COLO668 (cell line): ENCODE results near the gene ZNF839.
"Not testable (repeated sequence)": the region's sequence is repeated elsewhere in the genome, so short reads cannot be mapped to it uniquely, and the experiment has no call there.

Experiments used
- DNase-seq: peaks from one replicate; lab custom pipeline; 2025; ENCODE audit not compliant: unreplicated experiment; lab: John Stamatoyannopoulos, UW

ZNF839 gene

DNA sequence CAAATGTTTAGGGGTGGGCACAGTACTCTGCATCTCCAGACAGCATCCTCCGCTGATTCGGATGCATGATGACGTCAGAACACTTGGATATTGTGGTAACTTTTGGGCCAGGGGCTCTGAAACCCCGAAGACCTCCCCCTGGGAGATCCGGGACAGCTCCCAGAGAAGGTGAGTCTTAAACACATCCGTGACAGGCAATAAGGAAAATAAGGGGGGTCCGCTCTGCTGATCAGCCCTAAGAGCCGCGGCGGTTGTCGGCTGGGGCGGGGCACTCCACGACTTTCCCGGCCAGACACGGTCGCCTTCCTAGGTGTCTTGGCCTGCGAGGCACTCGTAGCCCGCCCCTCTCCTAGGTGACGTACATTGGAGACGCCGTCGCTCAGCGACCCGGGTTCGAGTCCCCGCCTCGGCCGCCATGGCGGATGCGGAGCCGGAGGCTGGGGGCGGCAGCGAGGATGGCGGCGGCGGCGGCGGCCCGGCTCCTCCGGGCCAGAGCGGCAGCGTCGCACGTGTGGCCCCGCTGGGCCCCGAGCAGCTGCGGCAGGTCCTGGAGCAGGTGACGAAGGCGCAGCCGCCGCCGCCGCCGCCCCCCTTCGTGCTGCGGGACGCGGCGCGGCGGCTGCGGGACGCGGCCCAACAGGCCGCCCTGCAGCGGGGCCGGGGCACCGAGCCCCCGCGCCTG, at the start of gene ZNF839:
Gene ZNF839 (plus strand): TSS at position 396 of the 682 bp plus-strand sequence. CDS start 20 bp downstream, at position 416.
- DNase-seq: peak; percentile 92

DNA sequence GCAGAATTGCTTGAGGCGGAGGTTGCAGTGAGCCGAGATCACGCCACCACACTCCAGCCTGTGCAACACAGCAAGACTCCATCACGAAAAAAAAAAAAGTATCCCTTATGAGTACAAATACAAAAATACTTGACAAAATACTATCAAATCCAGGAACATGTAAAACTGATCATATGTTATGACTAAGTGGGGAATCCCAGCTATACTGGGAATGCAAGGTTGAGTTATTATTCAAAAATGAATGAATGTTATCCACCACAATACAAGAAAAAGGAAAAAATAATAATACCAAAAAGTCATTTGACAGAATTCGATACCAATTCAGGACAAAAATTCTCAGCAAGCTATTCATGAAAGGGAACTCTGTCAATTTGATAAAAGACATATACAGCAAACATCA, 47.2 kb upstream of the ZNF839 start:
- DNase-seq: no peak

DNA sequence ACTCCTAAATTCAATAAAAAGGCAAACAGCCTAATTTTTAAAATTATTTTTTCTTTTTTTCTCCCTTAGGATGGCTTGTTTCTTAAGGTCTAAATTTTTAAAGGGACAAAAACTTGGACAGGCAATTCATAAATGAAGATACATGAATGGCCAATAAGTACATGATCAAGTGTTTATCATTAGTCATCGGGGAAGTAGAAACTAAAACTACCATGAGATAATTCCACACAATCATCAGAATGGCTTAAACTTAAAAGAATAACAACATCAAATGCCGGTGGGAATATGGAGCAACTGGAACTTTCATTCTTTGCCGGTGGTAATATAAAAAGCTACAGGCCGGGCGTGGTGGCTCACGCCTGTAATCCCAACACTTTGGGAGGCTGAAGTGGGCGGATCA, 43.7 kb upstream of the ZNF839 start:
- no peak for DNase-seq

DNA sequence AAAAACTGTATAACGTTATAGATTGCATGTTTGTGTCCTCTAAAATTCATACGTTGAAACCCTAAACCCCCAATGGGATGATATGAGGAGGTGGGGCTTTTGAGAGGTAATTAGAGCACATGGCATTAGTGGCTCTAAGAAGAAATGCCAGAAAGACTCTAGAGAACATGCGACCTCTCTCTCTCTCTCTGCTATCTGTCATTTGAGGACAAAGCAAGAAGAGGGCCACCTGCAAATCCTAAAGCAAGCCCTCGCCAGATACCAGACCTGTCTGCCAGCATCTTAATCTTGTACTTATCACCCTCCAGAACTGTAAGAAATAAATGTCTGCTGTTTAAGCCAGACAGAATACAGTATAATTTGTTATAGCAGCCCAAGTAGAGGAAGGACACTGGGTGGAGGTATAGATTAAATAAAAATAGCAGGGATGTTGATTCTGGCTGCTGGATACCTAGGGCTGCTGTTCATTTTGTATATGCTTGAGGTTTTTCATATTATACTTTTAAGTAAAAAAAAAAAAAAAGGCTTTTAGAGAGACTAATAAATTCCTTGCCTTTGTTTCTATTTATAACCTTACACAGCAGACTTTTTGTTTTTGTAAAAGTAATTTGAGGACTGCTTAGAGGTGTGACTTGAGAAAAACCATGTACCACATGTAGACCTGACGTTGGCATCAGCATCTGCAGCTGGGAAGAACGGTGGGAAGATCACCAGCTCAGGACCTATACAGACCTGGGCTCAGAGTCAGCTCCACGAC, 41.5 kb upstream of the ZNF839 start:
- no peak for DNase-seq

DNA sequence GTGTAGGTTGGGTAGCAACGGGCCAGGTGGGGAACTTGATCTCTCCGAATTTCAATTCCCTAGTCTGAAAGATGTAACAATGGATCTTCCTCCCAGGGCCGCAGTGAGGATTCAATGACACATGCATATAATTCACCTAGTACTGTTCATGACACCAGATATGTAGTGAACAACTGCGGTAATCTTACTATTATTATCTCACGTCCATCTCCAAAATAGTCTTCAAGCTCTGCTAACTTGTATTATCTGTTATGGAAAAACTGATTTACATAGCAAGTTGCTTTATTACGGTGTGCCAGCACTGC, 41.0 kb upstream of the ZNF839 start:
- no peak for DNase-seq

DNA sequence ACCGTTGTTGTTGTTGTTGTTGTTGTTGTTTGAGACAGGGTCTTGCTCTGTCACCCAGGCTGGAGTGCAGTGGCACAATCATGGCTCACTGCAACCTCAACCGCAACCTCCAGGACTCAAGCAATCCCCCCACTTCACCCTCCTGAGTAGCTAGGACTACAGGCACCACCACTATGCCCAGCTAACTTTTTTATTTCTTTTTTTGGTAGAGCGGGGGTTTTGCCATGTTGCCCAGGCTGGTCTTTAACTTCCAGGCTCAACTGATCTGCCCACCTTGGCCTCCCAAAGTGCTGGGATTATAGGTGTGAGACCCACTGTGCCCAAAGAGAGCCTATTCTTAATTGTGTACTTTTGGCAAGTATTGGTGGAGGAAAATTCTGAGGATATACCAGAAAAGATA, 40.3 kb upstream of the ZNF839 start:
- DNase-seq: no peak

DNA sequence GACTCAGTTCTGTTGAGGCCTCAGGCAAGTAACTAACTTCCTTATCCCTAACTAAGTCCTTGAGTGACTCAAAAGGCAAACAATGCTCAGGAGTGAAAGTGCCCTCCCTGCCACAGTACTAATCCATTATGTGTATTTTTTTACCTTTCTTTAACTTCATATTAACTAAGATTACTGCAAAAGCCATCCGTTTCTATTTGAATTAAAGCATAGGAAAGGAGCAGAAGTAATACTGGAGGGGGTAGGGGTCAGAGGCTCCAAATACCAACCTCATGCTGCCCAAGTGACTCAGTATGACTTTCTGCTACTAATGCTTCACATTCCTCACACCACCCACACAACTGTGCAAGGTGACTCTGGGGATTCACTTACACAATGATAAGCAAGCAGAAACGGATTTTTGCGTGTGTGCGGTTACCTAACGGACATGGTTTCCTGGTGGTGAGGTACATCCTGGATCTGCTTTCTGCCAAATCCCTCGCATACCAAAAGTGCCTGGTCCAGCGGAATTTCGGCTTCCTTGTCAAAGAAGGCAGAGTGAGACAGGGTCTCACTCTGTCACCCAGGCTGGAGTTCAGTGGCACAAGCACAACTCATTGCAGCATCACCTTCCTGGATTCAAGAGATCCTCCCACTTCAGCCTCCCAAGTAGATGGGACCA, 39.7 kb upstream of the ZNF839 start:
- DNase-seq: no peak

DNA sequence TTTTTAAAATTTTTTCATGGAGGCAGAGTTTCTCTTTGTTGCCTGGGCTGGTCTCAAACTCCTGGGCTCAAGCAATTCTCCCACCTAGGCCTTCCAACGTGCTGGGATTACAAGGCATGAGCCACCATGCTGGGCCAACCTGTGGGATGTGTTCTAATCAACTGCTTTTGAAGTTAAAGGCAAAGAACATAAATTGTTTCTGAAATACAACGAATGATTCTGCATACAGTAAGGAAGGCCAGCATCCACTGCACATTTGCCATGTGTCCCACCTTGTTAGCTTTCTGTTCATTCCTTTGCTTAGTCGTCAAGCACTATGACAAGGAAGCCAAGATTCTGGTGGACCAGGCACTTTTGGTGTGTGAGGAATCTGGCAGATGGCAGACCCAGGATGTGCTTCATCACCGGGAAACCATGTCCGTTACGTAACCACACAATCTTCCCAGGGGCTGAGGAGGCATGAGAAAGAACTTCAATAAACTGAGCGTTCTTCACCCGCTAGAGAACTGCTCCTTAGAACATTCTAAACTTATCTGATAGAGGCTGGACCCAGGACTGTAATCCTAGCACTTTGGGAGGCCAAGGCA, 39.1 kb upstream of the ZNF839 start:
- no peak for DNase-seq

DNA sequence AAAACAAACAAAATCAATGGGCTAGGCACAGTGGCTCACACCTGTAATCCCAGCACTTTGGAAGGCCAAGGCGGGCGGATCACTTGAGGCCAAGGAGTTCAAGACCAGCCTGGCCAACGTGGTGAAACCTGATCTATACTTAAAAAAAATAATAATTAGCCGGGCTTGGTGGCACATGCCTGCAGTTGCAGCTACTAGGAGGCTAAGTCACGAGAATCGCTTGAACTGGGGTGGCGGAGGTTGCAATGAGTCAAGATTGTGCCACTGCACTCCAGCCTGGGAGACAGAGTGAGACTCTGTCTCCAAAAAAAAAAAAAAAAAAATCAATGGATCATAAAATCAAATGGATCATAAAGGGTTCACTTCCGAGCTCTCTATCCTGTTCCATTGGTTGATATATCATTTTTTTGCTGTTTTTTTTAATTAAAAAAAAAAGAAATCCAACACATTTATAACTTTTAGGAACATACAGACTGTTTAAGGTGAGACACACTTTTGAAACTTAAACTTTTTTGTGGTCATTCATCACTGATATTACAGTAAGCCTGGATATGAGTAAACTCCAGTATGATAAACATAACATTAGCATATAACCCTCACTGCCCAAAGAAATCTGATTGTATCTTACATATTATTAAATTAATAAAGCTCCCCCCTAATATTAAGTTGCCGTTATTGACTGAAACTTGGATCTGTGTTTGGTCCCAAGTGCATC, 36.6 kb upstream of the ZNF839 start:
- DNase-seq: no peak

DNA sequence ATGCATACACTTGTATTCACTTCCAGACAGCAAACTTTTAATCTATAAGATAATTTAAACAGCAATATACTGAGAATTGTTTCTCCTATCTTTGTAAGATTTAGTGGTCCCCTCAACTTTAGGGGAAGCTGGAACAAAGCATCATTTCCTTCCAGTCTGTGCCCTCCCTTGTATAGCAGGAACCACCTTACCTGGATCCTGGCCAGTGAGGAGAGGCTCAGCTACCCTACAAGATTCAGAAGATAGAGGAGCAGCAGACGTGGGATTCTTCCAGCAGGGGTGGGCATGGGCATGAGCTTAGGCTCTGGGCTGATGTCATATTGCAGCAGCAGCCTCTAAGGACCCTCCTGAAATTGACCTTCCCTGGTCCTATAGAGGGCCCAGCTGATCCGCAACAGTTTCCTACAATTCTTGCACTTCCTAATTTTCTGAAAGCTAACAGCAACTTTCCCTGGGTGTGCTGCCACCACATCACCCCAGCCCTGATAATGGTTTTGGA, 35.9 kb upstream of the ZNF839 start:
- DNase-seq: no peak

DNA sequence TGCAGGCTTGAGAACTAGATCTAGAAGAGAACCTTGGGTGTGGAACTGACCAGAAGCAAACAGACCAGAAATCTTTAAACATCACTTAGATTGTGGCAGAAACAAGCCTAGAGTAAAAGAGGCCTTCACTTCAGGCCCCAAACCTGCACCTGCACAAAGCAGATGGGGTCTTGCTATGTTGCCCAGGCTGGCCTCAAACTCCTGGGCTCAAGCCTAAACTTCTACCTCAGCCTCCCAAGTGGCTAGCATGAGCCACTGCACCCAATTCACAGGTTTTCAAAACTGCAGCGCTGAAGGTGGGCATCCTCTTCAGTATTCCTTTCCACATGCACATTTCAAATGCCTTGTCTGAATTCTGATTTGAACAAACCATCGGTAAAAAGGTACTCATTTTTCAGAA, 34.4 kb upstream of the ZNF839 start:
- DNase-seq: no peak

DNA sequence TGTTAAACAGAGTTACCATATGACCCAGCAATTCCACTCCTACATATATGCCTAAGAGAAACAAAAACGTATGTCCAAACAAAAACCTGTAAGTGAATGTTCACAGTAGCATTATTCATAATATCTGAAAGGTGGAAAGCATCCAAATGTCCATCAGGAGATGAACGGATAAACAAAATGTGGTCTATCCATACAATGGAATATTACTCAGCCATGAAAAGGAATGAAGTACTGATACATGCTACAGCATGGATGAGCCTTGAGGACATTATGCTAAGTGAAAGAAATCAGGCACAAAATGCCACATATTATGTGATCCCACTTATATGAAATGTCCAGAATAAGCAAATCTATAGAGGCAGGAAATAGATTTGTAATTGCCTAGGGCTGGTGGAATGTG, 31.4 kb upstream of the ZNF839 start:
- DNase-seq: no peak

DNA sequence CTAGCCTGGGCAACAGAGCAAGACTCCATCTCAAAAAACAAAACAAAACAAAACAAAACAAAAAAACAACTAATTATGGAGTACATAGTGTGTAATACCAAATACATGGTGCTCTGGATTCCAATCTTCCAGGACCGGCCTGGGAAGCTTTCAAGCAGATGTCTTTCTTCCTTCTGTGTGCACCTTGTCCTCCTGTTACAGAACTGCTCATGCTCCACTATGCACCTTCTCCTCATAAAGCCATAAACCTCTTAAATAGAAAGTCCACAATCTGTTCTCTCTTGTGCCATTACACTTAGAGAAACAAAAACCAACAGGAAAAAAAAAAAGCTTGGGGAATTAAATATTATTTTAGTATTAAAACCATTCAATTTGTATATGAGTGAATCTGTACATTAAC, 27.1 kb upstream of the ZNF839 start:
- DNase-seq: no peak

DNA sequence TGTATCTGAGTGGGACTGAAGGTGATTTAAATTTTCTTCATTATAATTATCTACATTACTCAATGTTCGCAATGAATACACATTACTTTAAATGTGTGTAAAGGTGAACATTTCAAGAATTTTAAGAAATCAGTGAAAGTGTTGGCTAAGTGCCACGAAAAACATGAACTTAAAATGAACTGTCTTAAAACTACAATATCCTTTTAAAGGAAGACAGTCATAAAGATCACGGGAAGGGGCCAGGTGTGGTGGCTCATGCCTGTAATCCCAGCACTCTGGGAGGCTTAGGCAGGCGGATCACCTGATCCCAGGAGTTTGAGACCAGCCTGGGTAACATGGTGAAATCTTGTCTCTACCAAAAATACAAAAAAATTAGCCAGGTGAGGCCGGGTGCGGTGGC, 25.8 kb upstream of the ZNF839 start:
- no peak for DNase-seq

DNA sequence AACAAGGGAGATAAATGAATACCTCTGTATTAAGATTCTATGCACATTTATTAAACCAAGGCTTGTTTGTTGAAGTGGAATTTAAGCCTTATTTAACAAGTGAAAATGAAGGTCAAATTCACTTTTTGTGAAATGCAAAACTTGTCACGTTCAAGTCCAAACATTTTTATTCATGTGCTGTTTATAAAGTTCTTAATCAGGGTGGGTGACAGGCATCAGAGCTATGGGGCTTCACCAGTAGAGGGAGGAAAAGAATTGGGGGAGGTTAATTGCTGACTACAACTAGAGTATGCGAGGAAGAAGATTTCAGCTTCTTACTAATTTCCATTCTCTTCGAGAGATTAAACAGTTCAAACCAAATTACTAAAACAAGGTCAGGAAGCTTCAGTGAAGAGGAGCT, 24.3 kb upstream of the ZNF839 start:
- no peak for DNase-seq

DNA sequence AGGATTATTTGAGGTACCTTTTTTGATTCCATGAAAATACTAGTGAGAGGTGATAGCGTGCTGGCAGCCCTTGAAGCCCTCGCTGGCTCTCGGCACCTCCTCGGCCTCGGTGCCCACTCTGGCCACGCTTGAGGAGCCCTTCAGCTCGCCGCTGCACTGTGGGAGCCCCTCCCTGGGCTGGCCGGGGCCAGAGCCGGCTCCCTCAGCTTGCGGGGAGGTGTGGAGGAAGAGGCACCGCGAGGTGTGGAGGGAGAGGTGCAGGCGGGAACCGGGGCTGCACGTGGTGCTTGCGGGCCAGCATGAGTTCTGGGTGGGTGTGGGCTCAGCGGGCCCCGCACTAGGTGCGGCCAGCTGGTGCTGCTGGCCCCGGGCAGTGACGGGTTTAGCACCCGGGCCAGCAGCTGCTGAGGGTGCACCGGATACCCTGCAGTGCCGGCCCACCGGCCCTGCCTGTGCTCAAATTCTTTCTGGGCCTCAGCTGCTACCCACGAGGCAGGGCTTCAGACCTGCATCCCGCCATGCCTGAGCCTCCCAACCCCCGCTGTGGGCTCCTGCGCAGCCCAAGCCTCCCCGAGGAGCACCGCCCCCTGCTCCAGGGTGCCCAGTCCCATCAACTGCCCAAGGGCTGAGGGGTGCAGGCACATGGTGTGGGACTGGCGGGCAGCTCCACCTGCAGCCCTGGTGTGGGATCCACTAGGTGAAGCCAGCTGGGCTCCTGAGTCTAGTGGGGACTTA, 21.9 kb upstream of the ZNF839 start:
- DNase-seq: no peak

DNA sequence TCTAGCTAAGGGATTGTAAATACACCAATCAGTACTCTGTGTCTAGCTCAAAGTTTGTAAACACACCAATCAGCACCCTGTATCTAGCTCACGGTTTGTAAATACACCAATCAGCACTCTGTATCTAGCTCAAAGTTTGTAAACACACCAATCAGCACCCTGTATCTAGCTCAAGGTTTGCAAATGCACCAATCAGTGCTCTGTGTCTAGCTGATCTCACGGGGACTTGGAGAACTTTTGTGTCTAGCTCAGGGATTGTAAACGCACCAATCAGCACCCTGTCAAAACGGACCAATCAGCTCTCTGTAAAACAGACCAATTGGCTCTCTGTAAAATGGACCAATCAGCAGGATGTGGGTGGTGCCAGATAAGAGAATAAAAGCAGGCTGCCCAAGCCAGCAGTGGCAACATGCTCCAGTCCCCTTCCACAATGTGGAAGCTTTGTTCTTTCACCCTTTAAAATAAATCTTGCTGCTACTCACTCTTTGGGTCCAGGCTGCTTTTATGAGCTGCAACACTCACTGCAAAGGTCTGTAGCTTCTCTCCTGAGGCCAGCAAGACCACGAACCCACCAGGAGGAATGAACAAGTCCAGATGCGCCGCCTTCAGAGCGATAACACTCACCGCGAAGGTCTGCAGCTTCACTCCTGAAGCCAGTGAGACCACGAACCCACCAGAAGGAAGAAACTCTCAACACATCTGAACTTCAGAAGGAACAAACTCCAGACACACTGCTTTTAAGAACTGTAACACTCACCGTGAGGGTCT, 21.1 kb upstream of the ZNF839 start:
- DNase-seq: not testable (repeated sequence)

DNA sequence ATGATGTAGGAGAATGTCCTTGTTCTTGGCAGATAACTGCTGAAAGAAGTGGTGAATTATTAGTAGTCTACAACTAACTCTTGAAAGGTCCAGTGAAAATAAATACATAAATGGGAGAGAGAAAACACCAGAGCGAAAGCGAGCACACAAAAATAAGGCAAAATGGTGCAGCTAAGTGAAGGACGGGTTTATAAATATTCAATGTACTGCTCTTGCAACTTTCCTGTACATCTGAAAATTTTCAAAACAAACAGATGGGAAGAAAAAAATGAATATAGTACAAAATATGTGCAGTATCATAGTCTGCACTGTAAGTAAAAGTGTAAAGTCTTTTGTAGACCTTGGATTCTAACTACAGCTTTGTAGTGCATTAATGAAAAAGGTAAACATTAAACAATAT, 15.9 kb upstream of the ZNF839 start:
- DNase-seq: no peak

DNA sequence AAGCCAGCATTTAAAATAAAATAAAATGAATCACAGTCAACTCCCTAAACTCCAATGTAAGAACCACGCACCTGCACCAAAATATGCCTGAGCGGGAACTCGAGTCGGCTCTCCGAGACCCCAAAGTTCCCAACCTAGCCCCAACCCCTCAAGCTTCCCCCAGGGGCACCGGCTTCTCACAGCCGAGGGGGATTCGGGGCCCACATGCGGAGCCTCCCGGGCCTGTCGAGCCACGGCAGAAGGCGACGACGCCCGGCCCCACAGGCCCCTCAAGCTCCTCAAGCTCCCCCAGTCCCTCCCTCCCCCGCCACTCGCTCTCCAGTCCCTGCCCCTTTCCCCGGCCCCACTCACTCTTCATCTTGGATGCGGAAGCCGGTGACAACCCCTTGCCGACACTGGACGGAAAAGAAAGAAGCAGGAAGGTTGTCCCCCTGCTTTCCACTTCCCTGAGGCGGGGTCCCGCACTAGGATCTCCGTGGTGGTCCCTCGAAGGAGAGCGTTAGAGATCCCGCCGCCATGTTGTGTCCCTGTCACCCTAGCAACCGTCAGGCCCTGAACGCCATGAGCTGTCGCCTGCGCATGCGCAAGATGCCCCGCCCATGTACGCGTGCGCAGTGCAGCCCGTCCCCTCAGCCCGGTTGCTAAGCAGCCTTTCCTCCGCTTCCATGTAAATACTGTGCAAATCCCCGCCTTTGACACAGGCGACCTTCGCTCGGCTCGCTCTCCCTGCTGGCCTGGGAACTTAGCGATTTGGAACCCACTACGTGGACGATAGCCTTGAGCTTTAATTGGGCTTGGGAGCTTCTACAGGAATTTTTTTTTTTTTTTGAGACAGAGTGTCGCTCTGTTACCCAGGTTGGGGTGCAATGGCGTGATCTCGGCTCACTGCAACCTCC, 14.7 kb upstream of the ZNF839 start, which contains the start of gene MOK:
Gene MOK (minus strand): TSS at position 554 of the 896 bp plus-strand sequence. CDS start 196 bp downstream, at position 358.
- DNase-seq: peak; percentile 98
